OCI-LY1 (cell line): ENCODE measurements around the gene TTC28.

ENCODE experiments used
- H2AFZ ChIP-seq: fragments of 200-600 bp; sonication (generic), shearing (Covaris generic); 2 replicates; pipeline ENCODE4 v1.6.0; 2014; ENCODE audit warnings: antibody characterized with exemption, mild to moderate bottlenecking, low read length
- H3F3A ChIP-seq: fragments of 200-600 bp; sonication (generic), shearing (Covaris generic); 2 replicates; pipeline ENCODE4 v1.6.0; 2014; ENCODE audit warnings: mild to moderate bottlenecking, antibody characterized with exemption, low read length, moderate library complexity; ENCODE audit not compliant: insufficient read depth
- H3K27ac ChIP-seq: fragments of 200-600 bp; sonication (generic); 2 replicates; pipeline ENCODE4 v1.5.1; 2014; ENCODE audit warnings: low read length, mixed run types, mild to moderate bottlenecking, low read depth; ENCODE audit not compliant: poor library complexity, severe bottlenecking
- H3K27me3 ChIP-seq: fragments of 200-600 bp; sonication (generic); 2 replicates; pipeline ENCODE4 v1.6.0; 2014; ENCODE audit warnings: antibody characterized with exemption, mild to moderate bottlenecking, low read length, moderate library complexity; ENCODE audit not compliant: insufficient read depth
- H3K36me3 ChIP-seq: fragments of 200-600 bp; sonication (generic); 2 replicates; pipeline ENCODE4 v1.6.1; 2014; ENCODE audit warnings: mild to moderate bottlenecking, antibody characterized with exemption, low read length, moderate library complexity, mixed read lengths; ENCODE audit not compliant: insufficient read depth
- H3K4me1 ChIP-seq: fragments of 200-600 bp; sonication (generic); 2 replicates; pipeline ENCODE4 v1.5.1; 2014; ENCODE audit warnings: mild to moderate bottlenecking, low read length, moderate library complexity; ENCODE audit not compliant: insufficient read depth, severe bottlenecking
- H3K4me2 ChIP-seq: fragments of 200-600 bp; sonication (generic), shearing (Covaris generic); 2 replicates; pipeline ENCODE4 v1.6.1; 2014; ENCODE audit warnings: low read length
- H3K4me3 ChIP-seq: fragments of 200-600 bp; sonication (generic); 2 replicates; pipeline ENCODE4 v1.5.1; 2014; ENCODE audit warnings: low read length, low read depth, mild to moderate bottlenecking, mixed read lengths; ENCODE audit not compliant: poor library complexity, severe bottlenecking
- H3K79me2 ChIP-seq: fragments of 200-600 bp; shearing (Covaris generic); 2 replicates; pipeline ENCODE4 v1.6.1; 2016; ENCODE audit warnings: mixed run types, low read length, mixed read lengths; ENCODE audit not compliant: insufficient read depth
- H3K9ac ChIP-seq: fragments of 200-600 bp; sonication (generic), shearing (Covaris generic); 2 replicates; pipeline ENCODE4 v1.6.1; 2014; ENCODE audit warnings: mild to moderate bottlenecking, low read length, mixed read lengths
- H3K9me2 ChIP-seq: fragments of 200-600 bp; sonication (generic), shearing (Covaris generic); 2 replicates; pipeline ENCODE4 v1.6.1; 2014; ENCODE audit warnings: low read depth, mild to moderate bottlenecking, low read length, mixed read lengths
- H3K9me3 ChIP-seq: fragments of 200-600 bp; shearing (Covaris generic); 2 replicates; pipeline ENCODE4 v1.6.1; 2014; ENCODE audit warnings: low read length, mixed read lengths
- H4K20me1 ChIP-seq: fragments of 200-600 bp; sonication (generic), shearing (Covaris generic); 2 replicates; pipeline ENCODE4 v1.6.0; 2016; ENCODE audit warnings: mild to moderate bottlenecking, low read length; ENCODE audit not compliant: insufficient read depth
- EZH2 ChIP-seq: fragments of 200-600 bp; sonication (generic), shearing (Covaris generic); IDR thresholded peaks from 2 replicates; pipeline ENCODE4 v1.8.0; 2017; ENCODE audit warnings: borderline replicate concordance, mixed run types, mild to moderate bottlenecking, antibody characterized with exemption, low read length, moderate library complexity, mixed read lengths
- TF ChIP-seq, protein P1 (sequence below): fragments of 200-600 bp; sonication (generic), shearing (Covaris generic); IDR thresholded peaks from 2 replicates; pipeline ENCODE4 v1.5.1; 2017; ENCODE audit warnings: mild to moderate bottlenecking, antibody characterized with exemption, low read length, moderate library complexity, mixed read lengths

The TTC28 gene

GRCh38 chr22:28000361-28000760, 679.3 kb downstream of the TTC28 start:
- Histone ChIP-seq H3K79me2 (no peaks in the 10 kb centered on the region), H3K9me2 (no peaks in the 10 kb centered on the region), H3K27ac (no peak overlapping the region), H3K9me3 (no peaks in the 10 kb centered on the region), H3K9ac (no peak overlapping the region), H3K4me2 (no peak overlapping the region), H3K4me3 (no peak overlapping the region), H3K27me3 (no peaks in the 10 kb centered on the region; the same call in 1 of the 2 replicates), H3F3A (no peaks in the 10 kb centered on the region), H4K20me1 (no peaks in the 10 kb centered on the region), H3K4me1 (peaks cover 9% of the 10 kb centered on the region), H3K36me3 (no peaks in the 10 kb centered on the region), H2AFZ (no peak overlapping the region)
- TF ChIP-seq, protein P1, sequence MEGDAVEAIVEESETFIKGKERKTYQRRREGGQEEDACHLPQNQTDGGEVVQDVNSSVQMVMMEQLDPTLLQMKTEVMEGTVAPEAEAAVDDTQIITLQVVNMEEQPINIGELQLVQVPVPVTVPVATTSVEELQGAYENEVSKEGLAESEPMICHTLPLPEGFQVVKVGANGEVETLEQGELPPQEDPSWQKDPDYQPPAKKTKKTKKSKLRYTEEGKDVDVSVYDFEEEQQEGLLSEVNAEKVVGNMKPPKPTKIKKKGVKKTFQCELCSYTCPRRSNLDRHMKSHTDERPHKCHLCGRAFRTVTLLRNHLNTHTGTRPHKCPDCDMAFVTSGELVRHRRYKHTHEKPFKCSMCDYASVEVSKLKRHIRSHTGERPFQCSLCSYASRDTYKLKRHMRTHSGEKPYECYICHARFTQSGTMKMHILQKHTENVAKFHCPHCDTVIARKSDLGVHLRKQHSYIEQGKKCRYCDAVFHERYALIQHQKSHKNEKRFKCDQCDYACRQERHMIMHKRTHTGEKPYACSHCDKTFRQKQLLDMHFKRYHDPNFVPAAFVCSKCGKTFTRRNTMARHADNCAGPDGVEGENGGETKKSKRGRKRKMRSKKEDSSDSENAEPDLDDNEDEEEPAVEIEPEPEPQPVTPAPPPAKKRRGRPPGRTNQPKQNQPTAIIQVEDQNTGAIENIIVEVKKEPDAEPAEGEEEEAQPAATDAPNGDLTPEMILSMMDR, result no peak
- no peak for TF ChIP-seq EZH2

- Histone ChIP-seq H4K20me1 (no peaks in the 10 kb centered on the region), H3K9me2 (no peaks in the 10 kb centered on the region), H3K4me3 (no peak overlapping the region), H3K4me2 (no peak overlapping the region), H3K27ac (no peak overlapping the region), H3K4me1 (peaks cover 9% of the 10 kb centered on the region), H3K9ac (no peak overlapping the region), H3K36me3 (no peaks in the 10 kb centered on the region), H2AFZ (no peak overlapping the region), H3F3A (no peaks in the 10 kb centered on the region), H3K79me2 (no peaks in the 10 kb centered on the region), H3K27me3 (no peaks in the 10 kb centered on the region; the same call in 1 of the 2 replicates), H3K9me3 (no peaks in the 10 kb centered on the region)
- TF ChIP-seq, protein P1, result no peak
- TF ChIP-seq EZH2, result no peak
Observed at GRCh38 chr22:27999876-28000275, 679.8 kb downstream of the TTC28 start.

- Histone ChIP-seq H3K4me2 (no peak overlapping the region), H3K36me3 (no peaks in the 10 kb centered on the region), H2AFZ (no peak overlapping the region), H3F3A (no peaks in the 10 kb centered on the region), H3K9me2 (no peaks in the 10 kb centered on the region), H3K27me3 (no peaks in the 10 kb centered on the region; the same call in 1 of the 2 replicates), H4K20me1 (no peaks in the 10 kb centered on the region), H3K4me3 (no peak overlapping the region), H3K9me3 (no peaks in the 10 kb centered on the region), H3K9ac (no peak overlapping the region), H3K79me2 (no peaks in the 10 kb centered on the region), H3K27ac (no peak overlapping the region), H3K4me1 (peaks cover 9% of the 10 kb centered on the region)
- TF ChIP-seq, protein P1, result no peak
- no peak for TF ChIP-seq EZH2
Observed at GRCh38 chr22:27998511-27999410, 680.9 kb downstream of the TTC28 start.
